HFFc6 (cell line): ENCODE data around the gene SPDYC. TPM values are rescaled to one million over a fixed set of nuclear protein-coding genes. Genes with fewer than 3 reads are reported as not detected.
"Not testable (repeated sequence)": the region's sequence is repeated elsewhere in the genome, so short reads cannot be mapped to it uniquely, and the experiment has no call there.

Experiments used
- DNase-seq: peaks from one replicate; pipeline ENCODE4 v3.0.0-alpha.2; 2018
- H3K27ac Mint-ChIP-seq: 2 replicates; pipeline ENCODE4 v1.8.0; 2020; ENCODE audit warnings: mild to moderate bottlenecking, mixed read lengths
- H3K27me3 Mint-ChIP-seq: 2 replicates; pipeline ENCODE4 v1.8.0; 2021; ENCODE audit warnings: mild to moderate bottlenecking, moderate library complexity, mixed read lengths; ENCODE audit not compliant: insufficient read depth
- H3K36me3 Mint-ChIP-seq: 2 replicates; pipeline ENCODE4 v1.8.0; 2021; ENCODE audit warnings: low read depth, mixed read lengths
- H3K4me1 Mint-ChIP-seq: 2 replicates; pipeline ENCODE4 v1.8.0; 2020; ENCODE audit warnings: low read depth, mixed read lengths
- H3K4me3 Mint-ChIP-seq: 2 replicates; pipeline ENCODE4 v1.8.0; 2020; ENCODE audit warnings: mild to moderate bottlenecking, moderate library complexity, mixed read lengths
- H3K9me3 Mint-ChIP-seq: 2 replicates; pipeline ENCODE4 v1.8.0; 2020; ENCODE audit warnings: mild to moderate bottlenecking, mixed read lengths
- total RNA-seq, 6 experiments: library from RNA; stranded (reverse); fragmentation: NEBNext Ultra II Directional; extraction: Animal tissue kit (Norgen Biotek cat#: 25700); gene quantifications; 2 replicates in 1 of 6; 3 replicates in 5 of 6; pipeline ENCODE4 v1.2.3, GENCODE V29; 2021
- TF ChIP-seq, protein P1 (sequence below): fragments of 200-600 bp; sonication (generic); IDR thresholded peaks from 2 replicates; pipeline ENCODE4 v1.5.0; 2021; ENCODE audit warnings: antibody characterized with exemption, mild to moderate bottlenecking

Gene SPDYC
- total RNA-seq, 6 experiments from 2014 or later: not detected

DNA sequence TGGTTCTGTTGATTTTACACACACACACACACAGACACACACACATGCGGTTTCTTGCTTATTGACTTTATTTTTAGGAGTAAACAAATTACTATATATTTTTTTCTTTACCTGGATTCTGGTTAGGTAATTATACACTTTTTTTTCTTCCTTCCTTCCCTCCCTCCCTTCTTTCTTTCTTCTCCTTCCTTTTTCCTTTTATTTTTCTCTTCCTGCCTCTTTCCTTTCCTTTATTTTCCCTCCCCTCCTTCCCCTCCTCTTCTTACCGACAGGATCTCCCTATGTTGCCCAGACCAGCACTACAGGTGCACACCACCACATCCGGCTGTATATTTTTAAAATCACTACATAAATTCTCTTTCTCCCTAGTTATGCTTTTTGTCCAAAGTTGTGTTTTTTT is 3.1 kb upstream of the SPDYC start:
- Mint-ChIP-seq H3K36me3 (no peaks in the 10 kb centered on the region), H3K4me3 (no peak overlapping the region), H3K4me1 (peaks cover 21% of the 10 kb centered on the region), H3K27me3 (peaks cover 7% of the 10 kb centered on the region), H3K27ac (no peak overlapping the region), H3K9me3 (no peaks in the 10 kb centered on the region)
- DNase-seq: no peak
- TF ChIP-seq, protein P1, sequence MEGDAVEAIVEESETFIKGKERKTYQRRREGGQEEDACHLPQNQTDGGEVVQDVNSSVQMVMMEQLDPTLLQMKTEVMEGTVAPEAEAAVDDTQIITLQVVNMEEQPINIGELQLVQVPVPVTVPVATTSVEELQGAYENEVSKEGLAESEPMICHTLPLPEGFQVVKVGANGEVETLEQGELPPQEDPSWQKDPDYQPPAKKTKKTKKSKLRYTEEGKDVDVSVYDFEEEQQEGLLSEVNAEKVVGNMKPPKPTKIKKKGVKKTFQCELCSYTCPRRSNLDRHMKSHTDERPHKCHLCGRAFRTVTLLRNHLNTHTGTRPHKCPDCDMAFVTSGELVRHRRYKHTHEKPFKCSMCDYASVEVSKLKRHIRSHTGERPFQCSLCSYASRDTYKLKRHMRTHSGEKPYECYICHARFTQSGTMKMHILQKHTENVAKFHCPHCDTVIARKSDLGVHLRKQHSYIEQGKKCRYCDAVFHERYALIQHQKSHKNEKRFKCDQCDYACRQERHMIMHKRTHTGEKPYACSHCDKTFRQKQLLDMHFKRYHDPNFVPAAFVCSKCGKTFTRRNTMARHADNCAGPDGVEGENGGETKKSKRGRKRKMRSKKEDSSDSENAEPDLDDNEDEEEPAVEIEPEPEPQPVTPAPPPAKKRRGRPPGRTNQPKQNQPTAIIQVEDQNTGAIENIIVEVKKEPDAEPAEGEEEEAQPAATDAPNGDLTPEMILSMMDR: no peak

DNA sequence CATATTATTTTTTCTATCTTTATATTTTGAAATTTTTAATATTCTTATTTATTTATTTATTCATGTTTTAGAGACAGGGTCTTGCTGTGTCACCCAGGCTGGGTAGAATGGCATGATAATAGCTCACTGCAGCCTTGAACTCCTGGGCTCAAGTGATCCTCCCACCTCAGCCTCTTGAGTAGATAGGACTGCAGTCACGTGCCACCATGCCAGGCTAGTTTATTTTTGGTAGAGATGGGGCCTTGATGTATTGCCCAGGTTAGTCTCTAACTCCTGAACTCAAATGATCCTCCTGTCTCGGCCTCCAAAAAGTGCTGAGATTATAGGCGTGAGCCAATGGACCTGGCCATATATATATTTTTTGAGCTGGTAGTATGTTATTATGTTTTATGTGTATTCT is 2.4 kb upstream of the SPDYC start:
- no peak overlapping the region for H3K27ac Mint-ChIP-seq
- TF ChIP-seq, protein P1: no peak
- H3K9me3 Mint-ChIP-seq: no peaks in the 10 kb centered on the region

DNA sequence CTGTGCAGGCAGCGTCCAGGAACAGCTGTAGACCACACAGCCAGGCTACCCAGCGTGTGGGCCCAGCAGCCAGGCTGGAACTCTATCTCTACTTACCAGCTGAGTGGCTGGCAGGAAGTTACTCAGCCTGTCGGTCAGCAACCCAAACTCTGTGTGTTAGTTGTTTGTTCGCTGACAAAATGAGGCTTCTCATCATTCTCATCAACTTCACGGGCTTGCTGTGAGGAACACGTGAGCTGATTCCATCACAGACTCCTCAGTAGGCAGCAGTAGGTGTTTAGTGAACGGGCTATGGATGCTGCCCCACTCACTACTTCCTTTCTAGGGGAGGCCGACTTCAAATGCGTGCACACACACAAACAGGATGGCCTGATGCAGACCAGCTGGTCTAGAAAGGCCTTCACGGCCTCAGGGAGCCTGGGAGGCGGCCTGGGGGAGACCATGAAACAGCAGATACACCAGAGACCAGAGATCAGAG is 830 bp upstream of the SPDYC start:
- H3K9me3 Mint-ChIP-seq: no peaks in the 10 kb centered on the region
- DNase-seq: no peak
- peaks cover 7% of the 10 kb centered on the region for H3K27me3 Mint-ChIP-seq
- H3K36me3 Mint-ChIP-seq: no peaks in the 10 kb centered on the region
- TF ChIP-seq, protein P1: no peak
- H3K4me3 Mint-ChIP-seq: no peak overlapping the region
- peaks cover 26% of the 10 kb centered on the region for H3K4me1 Mint-ChIP-seq
- H3K27ac Mint-ChIP-seq: peak overlapping the region; percentile 39

More for the DNA sequence above, 2.4 kb upstream of the SPDYC start:
- H3K4me1 Mint-ChIP-seq: peaks cover 21% of the 10 kb centered on the region
- no peaks in the 10 kb centered on the region for H3K36me3 Mint-ChIP-seq
- H3K27me3 Mint-ChIP-seq: peaks cover 7% of the 10 kb centered on the region
- no peak overlapping the region for H3K4me3 Mint-ChIP-seq
- DNase-seq: no peak

DNA sequence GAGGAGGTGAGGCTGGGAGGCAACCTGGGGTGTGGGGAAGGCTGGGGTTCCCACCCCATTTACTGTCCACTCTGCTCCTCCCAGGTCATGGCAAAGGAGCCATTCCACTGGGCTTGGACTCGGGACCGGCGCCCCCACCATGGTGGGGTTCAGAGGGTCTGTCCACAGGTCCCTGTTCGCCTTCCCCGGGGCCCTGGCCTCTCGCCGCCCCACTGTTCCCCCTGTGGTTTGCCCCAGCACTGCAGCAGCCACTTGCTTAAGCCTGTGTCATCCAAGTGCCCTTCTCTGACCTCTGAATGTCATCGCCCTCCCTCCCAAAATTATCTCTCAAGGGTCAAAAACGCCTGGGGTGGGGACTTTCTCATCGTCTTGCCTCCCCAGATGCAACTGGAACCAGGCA is 2.6 kb downstream of the SPDYC start:
- Mint-ChIP-seq H3K27ac (no peak overlapping the region), H3K4me1 (peaks cover 27% of the 10 kb centered on the region), H3K36me3 (no peaks in the 10 kb centered on the region), H3K4me3 (no peak overlapping the region), H3K27me3 (no peaks in the 10 kb centered on the region; the same call in 1 of the 2 replicates), H3K9me3 (no peaks in the 10 kb centered on the region)
- DNase-seq: no peak
- TF ChIP-seq, protein P1: no peak

DNA sequence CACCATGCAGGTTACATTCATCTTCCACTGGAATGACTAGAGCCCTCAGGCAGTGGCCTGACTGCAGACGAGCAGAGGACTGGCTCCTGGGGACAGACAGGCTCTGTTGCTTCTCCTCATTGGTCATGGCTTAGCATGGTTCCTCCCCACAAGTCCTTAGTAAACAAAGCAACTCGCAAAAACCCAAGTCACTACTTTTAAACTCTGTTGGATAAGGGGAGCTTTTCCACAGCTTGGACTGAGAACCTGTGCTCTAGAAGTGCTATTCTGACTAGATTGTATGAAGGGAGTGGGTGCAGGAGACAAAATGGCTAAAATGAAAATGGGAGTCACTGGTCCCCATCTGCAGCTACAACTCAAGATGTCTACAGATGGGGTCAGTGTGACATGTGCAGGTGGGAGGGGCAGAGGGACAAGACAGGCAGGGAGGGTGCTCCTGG is 4.6 kb downstream of the SPDYC start:
- H3K27ac Mint-ChIP-seq: peak overlapping the region; percentile 61; the same call in 1 of the 2 replicates
- peaks cover 13% of the 10 kb centered on the region for H3K4me1 Mint-ChIP-seq
- H3K9me3 Mint-ChIP-seq, H3K4me3 Mint-ChIP-seq, H3K36me3 Mint-ChIP-seq, H3K27me3 Mint-ChIP-seq: not testable (repeated sequence)
- DNase-seq: peak; percentile 74

DNA sequence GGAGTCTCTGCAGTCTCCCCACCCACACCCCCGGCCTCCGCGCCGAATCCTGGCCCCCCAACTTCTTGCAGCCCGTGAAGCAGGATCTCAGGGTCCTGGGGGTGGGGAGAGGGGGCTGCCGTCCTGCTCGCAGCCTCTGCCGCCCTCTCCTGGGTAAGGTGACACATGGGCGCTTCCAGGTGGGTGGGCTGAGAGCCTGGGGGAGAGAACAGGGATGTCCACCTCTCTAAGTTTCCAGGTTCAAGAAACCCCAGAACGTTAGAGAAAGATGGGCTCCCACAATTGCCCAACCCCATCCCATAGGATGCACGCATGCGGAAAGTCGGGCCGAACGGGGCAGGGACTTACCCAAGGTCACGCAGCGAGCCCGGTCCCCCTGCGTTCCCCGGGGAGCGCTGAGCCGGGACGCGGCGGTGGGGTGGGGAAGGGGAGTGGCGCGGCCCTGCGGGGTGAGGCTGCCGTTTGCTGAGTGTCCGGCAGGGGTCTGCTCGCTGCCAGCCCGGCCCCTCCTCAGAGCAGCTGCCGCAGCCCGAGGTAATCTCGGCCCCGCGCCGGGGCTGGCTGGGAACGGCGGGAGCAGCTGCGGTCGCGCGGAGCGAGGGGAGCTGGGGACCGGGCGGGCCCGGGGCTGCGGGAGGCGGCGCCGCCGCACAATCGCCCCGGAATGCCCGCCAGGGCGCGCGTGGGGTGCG is 11.0 kb downstream of the SPDYC start:
- Mint-ChIP-seq H3K36me3 (peaks cover 5% of the 10 kb centered on the region), H3K27ac (peak overlapping the region; percentile 54; the same call in 1 of the 2 replicates), H3K9me3 (no peaks in the 10 kb centered on the region), H3K27me3 (peaks cover 1% of the 10 kb centered on the region; the same call in 1 of the 2 replicates), H3K4me1 (peaks cover 22% of the 10 kb centered on the region), H3K4me3 (peak overlapping the region; percentile 93)
- DNase-seq: peak; percentile 56
- TF ChIP-seq, protein P1: peak; percentile 80
